ENCODE data around the gene STUB1. TPM values are rescaled to one million over a fixed set of nuclear protein-coding genes. Genes with fewer than 3 reads are reported as not detected.

Gene STUB1
- total RNA-seq, 1 donor from 2014 or later = 87.1 TPM

- Mint-ChIP-seq H3K4me1 (ENCODE audit: low read depth) (peaks cover 4% of the 10 kb centered on the region), H3K27me3 (peaks cover 15% of the 10 kb centered on the region), H3K36me3 (ENCODE audit: insufficient read depth) (no peaks in the 10 kb centered on the region), H3K9me3 (ENCODE audit: low read depth) (no peaks in the 10 kb centered on the region), H3K27ac (no peak overlapping the region), H3K4me3 (ENCODE audit: low read depth) (no peak overlapping the region)
- no peak for TF ChIP-seq CTCF (IDR thresholded peaks at IDR 0.05; ENCODE audit: unreplicated experiment)
- DNase-seq (ENCODE audit: low spot score, unreplicated experiment) = no peak
Measured at GRCh38 chr16:724188-725040, 44.2 kb downstream of the STUB1 start.

GRCh38 chr16:725041-725376, 44.8 kb downstream of the STUB1 start:
- Mint-ChIP-seq H3K4me1 (ENCODE audit: low read depth) (peaks cover 4% of the 10 kb centered on the region), H3K4me3 (ENCODE audit: low read depth) (no peak overlapping the region), H3K36me3 (ENCODE audit: insufficient read depth) (no peaks in the 10 kb centered on the region), H3K27ac (no peak overlapping the region), H3K27me3 (peaks cover 15% of the 10 kb centered on the region), H3K9me3 (ENCODE audit: low read depth) (no peaks in the 10 kb centered on the region)
- TF ChIP-seq CTCF (IDR thresholded peaks at IDR 0.05; ENCODE audit: unreplicated experiment) = no peak
- no peak for DNase-seq (ENCODE audit: low spot score, unreplicated experiment)

- H3K36me3 Mint-ChIP-seq (ENCODE audit: insufficient read depth) = no peaks in the 10 kb centered on the region
- H3K9me3 Mint-ChIP-seq (ENCODE audit: low read depth) = no peaks in the 10 kb centered on the region
- DNase-seq (ENCODE audit: low spot score, unreplicated experiment) = no peak
- peaks cover 15% of the 10 kb centered on the region for H3K27me3 Mint-ChIP-seq
- no peak for TF ChIP-seq CTCF (IDR thresholded peaks at IDR 0.05; ENCODE audit: unreplicated experiment)
- H3K4me3 Mint-ChIP-seq (ENCODE audit: low read depth) = no peak overlapping the region
- H3K27ac Mint-ChIP-seq = no peak overlapping the region
- H3K4me1 Mint-ChIP-seq (ENCODE audit: low read depth) = no peaks in the 10 kb centered on the region
Measured at GRCh38 chr16:725463-726187, 45.4 kb downstream of the STUB1 start.

GRCh38 chr16:726188-726437, 45.9 kb downstream of the STUB1 start:
- no peaks in the 10 kb centered on the region for H3K36me3 Mint-ChIP-seq (ENCODE audit: insufficient read depth)
- no peaks in the 10 kb centered on the region for H3K9me3 Mint-ChIP-seq (ENCODE audit: low read depth)
- no peak for DNase-seq (ENCODE audit: low spot score, unreplicated experiment)
- no peak overlapping the region for H3K27ac Mint-ChIP-seq
- TF ChIP-seq CTCF (IDR thresholded peaks at IDR 0.05; ENCODE audit: unreplicated experiment) = no peak
- H3K4me3 Mint-ChIP-seq (ENCODE audit: low read depth) = no peak overlapping the region
- no peaks in the 10 kb centered on the region for H3K4me1 Mint-ChIP-seq (ENCODE audit: low read depth)
- H3K27me3 Mint-ChIP-seq = peaks cover 15% of the 10 kb centered on the region

GRCh38 chr16:726438-727290, 46.5 kb downstream of the STUB1 start, which contains the start of the genes CCDC78 and HAGHL:
CCDC78 (minus strand) TSS chr16:726443; CDS start chr16:726367, 76 bp downstream.
HAGHL (plus strand) TSS chr16:727106; CDS start chr16:727510, 404 bp downstream.
- H3K9me3 Mint-ChIP-seq (ENCODE audit: low read depth) = no peaks in the 10 kb centered on the region
- peak within 1 kb of the TSS; percentile 60 for H3K4me3 Mint-ChIP-seq (ENCODE audit: low read depth)
- no peaks in the 10 kb centered on the region for H3K4me1 Mint-ChIP-seq (ENCODE audit: low read depth)
- no peaks in the 10 kb centered on the region for H3K36me3 Mint-ChIP-seq (ENCODE audit: insufficient read depth)
- H3K27ac Mint-ChIP-seq = no peak within 1 kb of the TSS
- no peak for TF ChIP-seq CTCF (IDR thresholded peaks at IDR 0.05; ENCODE audit: unreplicated experiment)
- H3K27me3 Mint-ChIP-seq = peaks cover 15% of the 10 kb centered on the region
- DNase-seq (ENCODE audit: low spot score, unreplicated experiment) = no peak
